Effector memory CD4-positive, alpha-beta T cell (primary cell): ENCODE measurements around the gene MRPL24.

Experiments
- DNase-seq, 3 donors: peaks; one replicate each; pipeline ENCODE4 v3.0.0-alpha.2; 2020
- H3K27ac ChIP-seq: 2 replicates; pipeline ENCODE4 v1.7.0; 2013; ENCODE audit warnings: mild to moderate bottlenecking, low read length, moderate library complexity; ENCODE audit not compliant: insufficient read depth, poor library complexity, severe bottlenecking
- H3K27me3 ChIP-seq: replicated peaks from 2 replicates; pipeline ENCODE4 v1.7.0; 2013; ENCODE audit warnings: mild to moderate bottlenecking, low read length; ENCODE audit not compliant: insufficient read depth, control insufficient read depth, poor library complexity, severe bottlenecking
- H3K36me3 ChIP-seq: 2 replicates; pipeline ENCODE4 v1.7.0; 2013; ENCODE audit warnings: mild to moderate bottlenecking, low read length, moderate library complexity; ENCODE audit not compliant: control insufficient read depth, insufficient read depth
- H3K4me1 ChIP-seq: 2 replicates; pipeline ENCODE4 v1.7.0; 2013; ENCODE audit warnings: low read length, mild to moderate bottlenecking; ENCODE audit not compliant: control insufficient read depth, insufficient read depth, poor library complexity, severe bottlenecking
- H3K4me3 ChIP-seq: 2 replicates; pipeline ENCODE4 v1.7.0; 2013; ENCODE audit warnings: low read length, low read depth, mild to moderate bottlenecking; ENCODE audit not compliant: insufficient read depth, poor library complexity, severe bottlenecking
- H3K9me3 ChIP-seq: 2 replicates; pipeline ENCODE4 v1.7.0; 2013; ENCODE audit warnings: mild to moderate bottlenecking, low read length, moderate library complexity; ENCODE audit not compliant: control insufficient read depth

Gene MRPL24

GRCh38 chr1:156727926-156728598, 12.8 kb downstream of the MRPL24 start, which contains the start of gene METTL25B:
Gene METTL25B, plus strand, starts transcription at chr1:156728469. Its CDS starts 636 bp downstream, at chr1:156729105.
- peak in 2 of 3 donors; percentile 51 to 67 for DNase-seq
- peaks cover 37% of the 10 kb centered on the region for H3K4me1 ChIP-seq
- H3K27me3 ChIP-seq = no peaks in the 10 kb centered on the region
- peak within 1 kb of the TSS; percentile 96 for H3K27ac ChIP-seq
- H3K9me3 ChIP-seq = no peaks in the 10 kb centered on the region
- H3K4me3 ChIP-seq = peak within 1 kb of the TSS; percentile 90
- H3K36me3 ChIP-seq = peaks cover 19% of the 10 kb centered on the region

GRCh38 chr1:156727492-156727891, 13.4 kb downstream of the MRPL24 start:
- Histone ChIP-seq H3K27me3 (no peaks in the 10 kb centered on the region), H3K4me1 (peaks cover 37% of the 10 kb centered on the region), H3K27ac (peak overlapping the region; percentile 96), H3K9me3 (no peaks in the 10 kb centered on the region), H3K36me3 (peaks cover 22% of the 10 kb centered on the region), H3K4me3 (peak overlapping the region; percentile 90)
- no peak for DNase-seq

- Histone ChIP-seq H3K36me3 (peaks cover 26% of the 10 kb centered on the region), H3K4me3 (peak overlapping the region; percentile 90), H3K27ac (peak overlapping the region; percentile 96), H3K4me1 (peaks cover 37% of the 10 kb centered on the region), H3K27me3 (no peaks in the 10 kb centered on the region), H3K9me3 (no peaks in the 10 kb centered on the region)
- no peak for DNase-seq
These were observed 14.2 kb downstream of the MRPL24 start for GRCh38 chr1:156726549-156727226.

GRCh38 chr1:156725683-156726280, 15.1 kb downstream of the MRPL24 start:
- DNase-seq = peak; percentile 54 to 75 (median 60)
- Histone ChIP-seq H3K36me3 (peaks cover 34% of the 10 kb centered on the region), H3K27ac (no peak overlapping the region), H3K27me3 (no peaks in the 10 kb centered on the region), H3K9me3 (no peaks in the 10 kb centered on the region), H3K4me3 (peak overlapping the region; percentile 90), H3K4me1 (peaks cover 37% of the 10 kb centered on the region)

GRCh38 chr1:156721535-156721934, 19.4 kb downstream of the MRPL24 start:
- H3K4me1 ChIP-seq = peaks cover 20% of the 10 kb centered on the region
- DNase-seq = no peak
- no peak overlapping the region for H3K4me3 ChIP-seq
- H3K9me3 ChIP-seq = no peaks in the 10 kb centered on the region
- H3K36me3 ChIP-seq = peaks cover 43% of the 10 kb centered on the region
- H3K27me3 ChIP-seq = no peaks in the 10 kb centered on the region
- peak overlapping the region; percentile 22 for H3K27ac ChIP-seq

- peaks cover 43% of the 10 kb centered on the region for H3K36me3 ChIP-seq
These were observed 19.8 kb downstream of the MRPL24 start for GRCh38 chr1:156721131-156721530.

GRCh38 chr1:156717351-156717750, 23.5 kb downstream of the MRPL24 start:
- no peaks in the 10 kb centered on the region for H3K9me3 ChIP-seq
- no peaks in the 10 kb centered on the region for H3K4me1 ChIP-seq
- no peaks in the 10 kb centered on the region for H3K27me3 ChIP-seq
- peaks cover 21% of the 10 kb centered on the region for H3K36me3 ChIP-seq
- no peak for DNase-seq
- no peak overlapping the region for H3K4me3 ChIP-seq
- no peak overlapping the region for H3K27ac ChIP-seq

More at GRCh38 chr1:156721131-156721530, 19.8 kb downstream of the MRPL24 start:
- DNase-seq = no peak
- H3K27ac ChIP-seq = peak overlapping the region; percentile 22
- peaks cover 16% of the 10 kb centered on the region for H3K4me1 ChIP-seq
- H3K9me3 ChIP-seq = no peaks in the 10 kb centered on the region
- no peaks in the 10 kb centered on the region for H3K27me3 ChIP-seq
- H3K4me3 ChIP-seq = no peak overlapping the region

GRCh38 chr1:156714830-156715229, 26.1 kb downstream of the MRPL24 start:
- H3K9me3 ChIP-seq = no peaks in the 10 kb centered on the region
- peaks cover 4% of the 10 kb centered on the region for H3K36me3 ChIP-seq
- H3K27me3 ChIP-seq = no peaks in the 10 kb centered on the region
- no peak overlapping the region for H3K4me3 ChIP-seq
- no peak for DNase-seq
- H3K27ac ChIP-seq = no peak overlapping the region
- no peaks in the 10 kb centered on the region for H3K4me1 ChIP-seq

GRCh38 chr1:156712626-156713025, 28.3 kb downstream of the MRPL24 start:
- no peaks in the 10 kb centered on the region for H3K36me3 ChIP-seq
- no peak overlapping the region for H3K4me3 ChIP-seq
- DNase-seq = no peak
- H3K27ac ChIP-seq = no peak overlapping the region
- no peaks in the 10 kb centered on the region for H3K27me3 ChIP-seq
- no peaks in the 10 kb centered on the region for H3K9me3 ChIP-seq
- no peaks in the 10 kb centered on the region for H3K4me1 ChIP-seq
